Fibroblast of upper back skin (primary cell): Measurements from ENCODE around the gene DNAAF6.
A peak's percentile ranks its signal among the peaks of the same experiment; 100 is the strongest.
"Not testable (repeated sequence)": the region's sequence is repeated elsewhere in the genome, so short reads cannot be mapped to it uniquely, and the experiment has no call there.

Source experiments
- DNase-seq: peaks from one replicate; pipeline ENCODE4 v3.0.0-alpha.2; 2013

The DNAAF6 gene

DNA sequence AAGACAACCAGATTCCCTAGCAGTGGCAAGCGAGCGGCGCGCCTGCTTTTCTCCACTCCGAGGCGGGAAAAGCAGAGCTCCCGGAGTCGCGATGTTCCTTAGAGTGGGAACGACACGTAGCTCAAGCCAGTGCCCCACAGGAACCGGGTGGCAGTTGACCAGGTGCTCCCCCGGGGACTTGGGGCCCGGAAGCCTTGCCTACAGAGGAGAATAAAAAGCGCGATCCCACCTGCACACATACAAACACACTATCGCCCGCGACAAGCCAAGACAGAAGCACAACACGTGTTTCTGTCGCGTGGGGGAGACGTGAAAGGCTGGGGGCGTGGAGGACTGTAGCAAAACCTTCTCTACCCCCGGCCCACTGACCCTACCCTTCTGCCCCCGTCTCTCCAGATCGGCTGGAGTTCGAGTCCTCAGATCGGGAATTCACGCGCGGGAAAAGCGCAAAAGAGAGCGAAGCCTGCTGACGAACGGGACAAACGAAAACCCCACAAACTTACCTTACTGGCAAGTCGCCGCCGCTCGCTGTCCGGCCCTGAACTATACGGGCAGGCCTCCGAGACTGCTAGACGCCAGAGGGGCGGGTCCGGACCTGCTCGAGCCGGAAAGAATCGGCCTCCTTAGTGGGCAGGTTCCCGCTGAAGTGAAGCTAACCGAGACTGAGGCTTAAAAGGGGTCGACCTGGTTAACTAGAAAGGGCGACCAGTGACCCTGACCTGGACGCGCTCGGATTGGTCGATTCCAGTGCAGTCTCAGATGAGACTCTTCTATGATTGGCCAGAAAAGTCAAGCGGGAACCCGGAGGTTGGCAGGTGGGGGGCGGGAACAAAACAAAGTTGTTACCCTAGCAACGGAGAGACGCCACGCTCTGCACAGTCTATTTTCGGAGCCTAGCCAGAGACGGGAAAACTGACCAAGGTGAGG is at the start of gene DNAAF6, which contains the start of gene NUP62CL:
Gene DNAAF6 (plus strand): TSS at position 842 of the 927 bp plus-strand sequence. CDS start 6,265 bp downstream, outside the sequence.
Gene NUP62CL (minus strand): TSS at position 664 of the 927 bp plus-strand sequence. CDS start 31,287 bp downstream, outside the sequence.
- DNase-seq = peak; percentile 13

DNA sequence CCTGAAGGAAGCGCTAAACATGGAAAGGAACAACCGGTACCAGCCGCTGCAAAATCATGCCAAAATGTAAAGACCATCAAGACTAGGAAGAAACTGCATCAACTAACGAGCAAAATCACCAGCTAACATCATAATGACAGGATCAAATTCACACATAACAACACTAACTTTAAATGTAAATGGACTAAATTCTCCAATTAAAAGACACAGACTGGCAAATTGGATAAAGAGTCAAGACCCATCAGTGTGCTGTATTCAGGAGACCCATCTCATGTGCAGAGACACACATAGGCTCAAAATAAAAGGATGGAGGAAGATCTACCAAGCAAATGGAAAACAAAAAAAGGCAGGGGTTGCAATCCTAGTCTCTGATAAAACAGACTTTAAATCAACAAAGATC is 48.8 kb upstream of the DNAAF6 start:
- DNase-seq = not testable (repeated sequence)

DNA sequence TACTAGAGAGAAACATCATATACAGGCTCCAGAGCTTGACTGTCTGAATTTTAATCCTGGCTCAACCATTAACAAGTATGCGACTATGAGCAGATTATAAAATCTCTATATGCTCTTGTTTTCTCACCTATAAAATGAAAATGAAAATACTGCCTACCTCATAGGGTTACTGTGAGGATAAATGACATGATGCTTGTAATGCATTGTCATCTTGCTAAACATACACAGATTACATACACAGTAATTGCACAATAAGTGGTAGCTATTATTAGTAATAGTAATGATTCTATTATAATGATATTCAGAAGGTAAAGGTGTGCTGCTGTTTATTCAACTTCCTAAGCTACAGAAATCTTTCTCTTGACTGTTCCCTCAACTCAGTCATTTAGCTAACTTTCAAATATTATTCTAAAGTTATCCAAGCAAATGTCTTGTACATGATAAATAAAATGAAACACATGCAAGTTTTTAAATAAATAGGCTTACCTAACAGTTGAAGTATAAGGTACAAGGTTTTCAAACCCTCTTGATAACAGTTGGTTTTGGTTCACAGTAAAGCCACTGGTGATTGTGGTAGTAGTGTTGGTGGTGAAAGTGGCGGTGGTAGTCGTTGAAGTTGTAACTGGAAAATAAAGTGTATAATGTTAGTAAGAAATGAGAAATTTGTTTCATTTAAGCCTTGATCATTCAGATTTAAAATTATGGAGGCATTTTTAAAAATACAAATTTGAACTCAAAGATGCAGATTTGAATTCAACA is 39.1 kb upstream of the DNAAF6 start:
- DNase-seq = no peak

DNA sequence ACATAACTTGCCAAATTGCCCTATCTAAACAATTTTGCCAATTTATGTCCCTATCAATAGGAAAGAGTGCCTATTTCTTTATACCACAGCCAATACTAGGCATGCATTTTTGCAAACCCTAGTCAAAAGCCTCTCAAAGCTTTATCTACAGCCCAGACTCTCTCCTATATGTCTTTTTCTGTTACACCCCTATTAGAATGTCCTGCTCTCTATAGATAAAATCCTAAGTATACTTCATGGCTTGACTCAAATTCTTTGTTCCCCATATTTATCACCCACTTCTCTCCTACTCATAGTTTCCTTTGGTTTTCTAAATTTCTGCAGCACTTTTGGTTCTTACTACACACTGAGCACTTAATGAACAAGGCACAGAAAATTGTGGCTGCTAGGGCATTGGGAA is 38.2 kb upstream of the DNAAF6 start:
- DNase-seq = no peak

DNA sequence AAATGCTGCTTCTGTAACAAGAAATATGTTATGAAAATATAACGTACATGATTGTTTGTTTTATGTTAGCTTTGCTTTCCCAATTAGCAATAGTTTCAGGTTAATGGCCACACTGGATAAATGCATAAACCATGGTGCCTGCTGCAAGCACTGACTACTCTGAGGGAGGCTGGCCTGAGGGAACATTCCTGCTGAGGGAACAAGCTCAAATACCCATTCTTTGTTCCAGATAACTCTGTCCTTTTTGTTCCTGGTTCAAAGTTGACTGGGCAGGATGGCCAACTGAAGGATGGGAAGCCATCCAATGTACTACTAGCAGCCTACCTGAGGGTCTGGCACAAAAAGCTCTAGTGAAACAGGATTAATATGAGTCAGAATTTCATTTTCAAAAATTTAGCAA is 37.7 kb upstream of the DNAAF6 start:
- DNase-seq = no peak

DNA sequence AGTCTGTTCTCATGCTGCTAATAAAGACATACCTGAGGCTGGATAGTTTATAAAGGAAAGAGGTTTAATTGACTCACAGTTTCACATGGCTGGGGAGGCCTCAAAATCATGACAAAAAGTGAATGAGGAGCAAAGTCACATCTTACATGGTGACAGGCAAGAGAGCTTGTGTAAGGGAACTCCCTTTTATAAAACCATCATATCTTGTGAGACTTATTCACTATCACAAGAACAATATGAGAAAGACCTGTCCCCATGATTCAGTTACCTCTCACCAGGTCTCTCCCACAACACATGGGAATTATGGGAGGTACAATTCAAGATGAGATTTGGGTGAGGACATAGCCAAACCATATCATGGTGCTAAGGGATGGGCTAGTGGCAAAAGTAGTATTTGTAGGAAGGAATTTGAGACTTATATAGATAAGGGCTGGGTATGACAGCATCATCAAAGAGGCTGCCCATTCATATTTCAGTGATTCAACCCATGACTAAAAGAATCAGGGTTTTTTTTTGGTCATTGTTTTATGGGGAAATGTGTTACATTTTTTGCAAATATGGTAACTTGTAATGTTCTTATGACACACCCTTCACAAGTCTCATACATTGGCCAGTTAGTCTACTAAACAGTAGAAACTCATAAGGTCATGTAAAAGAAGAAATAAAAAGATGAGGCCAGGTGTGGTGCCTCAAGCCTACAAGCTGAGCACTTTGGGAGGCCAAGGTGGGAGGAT is 34.9 kb upstream of the DNAAF6 start:
- no peak for DNase-seq

DNA sequence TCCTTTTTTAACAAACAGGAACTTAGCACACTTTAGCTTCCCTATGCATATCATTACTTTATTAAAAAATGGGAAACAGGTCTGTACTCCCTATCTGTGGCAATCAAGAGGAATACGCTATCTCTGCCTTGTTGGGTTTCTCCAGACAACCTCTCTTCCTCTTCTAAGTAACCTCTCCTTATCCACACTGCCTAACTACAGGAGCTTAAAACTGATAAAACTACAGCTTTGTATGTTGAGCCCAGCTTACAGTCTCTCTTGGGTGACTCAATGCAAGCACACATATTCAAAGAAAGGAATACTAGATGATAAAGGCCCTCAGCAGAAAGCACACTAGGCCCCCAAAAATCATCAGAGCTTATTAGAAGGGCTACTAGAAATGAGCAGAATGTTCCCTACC is 9.1 kb upstream of the DNAAF6 start:
- DNase-seq = no peak

DNA sequence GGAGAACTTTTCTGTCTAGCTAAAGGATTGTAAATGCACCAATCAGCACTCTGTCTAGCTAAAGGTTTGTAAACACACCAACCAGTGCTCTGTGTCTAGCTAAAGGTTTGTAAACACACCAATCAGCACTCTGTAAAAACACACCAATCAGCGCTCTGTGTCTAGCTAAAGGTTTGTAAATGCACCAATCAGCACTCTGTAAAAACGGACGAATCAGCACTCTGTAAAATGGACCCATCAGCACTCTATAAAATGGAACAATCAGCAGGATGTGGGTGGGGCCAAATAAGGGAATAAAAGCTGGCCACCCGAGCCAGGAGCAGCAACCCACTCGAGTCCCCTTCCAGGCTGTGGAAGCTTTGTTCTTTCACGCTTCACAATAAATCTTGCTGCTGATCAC is 8.3 kb upstream of the DNAAF6 start:
- not testable (repeated sequence) for DNase-seq

DNA sequence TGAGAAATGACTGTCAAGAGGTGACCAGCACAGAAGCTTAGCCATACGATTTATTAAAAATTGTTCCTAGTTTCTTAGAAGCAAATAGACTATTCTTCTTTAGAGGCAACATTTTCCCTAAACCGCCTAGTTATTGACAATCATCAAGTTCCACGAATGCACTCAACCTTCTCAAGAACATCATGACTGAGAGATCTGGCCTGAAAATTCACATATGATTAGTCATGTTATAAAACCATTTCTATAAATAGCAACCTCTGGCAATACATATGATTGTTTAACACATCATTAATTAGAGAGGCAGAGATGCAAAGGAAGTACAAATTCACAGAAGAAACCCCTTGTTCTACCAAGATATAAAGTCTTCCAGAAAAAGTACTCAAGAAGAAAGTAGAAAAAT is 6.9 kb upstream of the DNAAF6 start:
- no peak for DNase-seq

DNA sequence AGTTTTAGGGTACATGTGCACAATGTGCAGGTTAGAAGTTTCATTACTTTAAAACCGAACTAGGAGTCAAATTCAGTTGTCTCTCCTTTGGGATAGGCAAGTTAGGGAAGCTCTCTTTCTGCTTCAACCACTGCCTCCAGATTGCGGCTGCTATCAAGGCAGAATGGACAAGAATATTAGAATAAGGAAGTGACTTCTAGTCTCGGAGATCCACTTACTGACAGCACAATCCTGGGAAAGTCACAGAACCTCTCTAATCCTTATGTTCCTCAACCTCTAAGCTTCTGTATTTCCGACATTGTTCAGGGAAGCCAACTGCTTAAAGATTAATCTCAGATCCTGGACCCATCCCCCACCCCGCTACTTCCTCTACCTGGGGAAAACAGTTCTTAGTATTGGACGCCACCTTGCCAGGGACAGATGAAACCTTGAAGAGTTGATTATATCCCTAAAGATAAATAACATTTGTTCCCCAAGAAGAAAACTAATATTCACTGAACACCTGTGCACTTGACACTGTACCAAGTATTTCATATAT is 2.3 kb upstream of the DNAAF6 start:
- DNase-seq = no peak

DNA sequence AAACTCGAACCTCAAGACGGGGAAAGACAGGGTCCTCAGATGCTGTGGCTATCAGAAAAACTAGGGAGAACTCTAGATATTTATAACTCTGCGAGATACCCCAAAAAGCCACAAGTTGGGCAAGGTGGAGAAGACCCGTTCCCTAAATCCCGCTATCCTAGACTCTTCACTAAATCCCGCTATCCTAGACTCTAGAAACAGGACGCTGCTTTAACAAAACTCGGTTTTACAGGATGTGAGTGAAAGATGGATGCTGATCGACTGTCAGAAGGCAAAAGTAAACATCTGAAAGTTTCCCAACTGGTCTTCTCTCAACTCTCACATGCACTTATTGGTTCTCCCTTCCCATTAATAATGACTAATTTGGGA is 270 bp downstream of the DNAAF6 start:
- no peak for DNase-seq

DNA sequence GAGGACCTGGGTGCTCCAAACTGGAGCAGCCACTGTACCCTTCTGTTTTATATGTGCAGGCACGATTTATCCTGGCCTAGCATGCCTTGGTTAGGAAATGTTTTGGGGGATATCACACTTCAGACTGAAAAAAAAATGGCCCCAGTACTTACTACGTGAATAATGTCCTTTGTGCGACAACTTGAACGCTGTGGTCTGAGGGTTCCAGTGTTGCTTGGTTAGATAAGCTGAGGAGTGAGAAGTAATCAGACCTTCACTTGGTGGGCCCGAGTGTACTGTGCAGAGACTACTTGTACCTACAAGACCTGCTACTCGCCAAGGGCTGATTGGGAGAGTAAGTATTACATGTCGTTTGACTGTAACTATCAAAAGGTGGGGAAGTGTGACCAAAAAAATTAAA is 678 bp downstream of the DNAAF6 start:
- no peak for DNase-seq

DNA sequence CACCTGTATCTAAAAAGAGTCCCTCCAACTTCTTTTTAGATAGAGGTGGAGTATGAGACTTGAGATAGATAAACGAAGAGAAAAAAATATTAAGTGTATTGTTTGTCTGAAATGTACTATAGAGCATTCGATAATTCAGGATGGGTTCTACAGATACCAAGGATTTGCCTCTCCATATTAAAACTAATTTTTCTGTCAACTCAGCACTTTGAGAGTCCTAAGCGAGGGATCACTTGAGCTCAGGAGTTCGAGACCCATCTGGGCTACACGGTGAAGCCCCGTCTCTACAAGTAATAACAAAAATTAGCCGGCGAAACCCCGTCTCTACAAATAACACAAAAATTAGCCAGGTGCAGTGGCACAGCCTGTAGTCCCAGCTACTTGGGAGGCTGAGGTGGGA is 1.5 kb downstream of the DNAAF6 start:
- DNase-seq = no peak

DNA sequence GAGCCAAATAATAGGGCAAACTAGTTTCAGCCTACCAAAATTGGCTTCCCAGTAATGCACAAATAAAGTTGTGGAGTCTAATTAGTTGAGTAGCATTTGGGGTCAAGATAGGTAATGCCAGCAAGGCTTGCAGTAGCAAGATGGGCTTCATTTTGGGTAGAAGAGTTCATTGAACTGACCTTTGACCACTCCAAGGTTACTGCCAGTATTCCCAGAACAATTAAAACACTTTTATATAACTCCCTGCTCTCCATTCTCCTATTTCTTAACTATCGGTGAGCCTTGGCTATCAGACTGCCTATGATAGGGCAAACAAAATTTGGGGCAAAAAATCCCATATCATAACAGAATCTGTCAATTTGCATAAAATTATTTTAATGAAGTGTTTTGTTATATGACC is 7.1 kb downstream of the DNAAF6 start:
- DNase-seq = no peak

DNA sequence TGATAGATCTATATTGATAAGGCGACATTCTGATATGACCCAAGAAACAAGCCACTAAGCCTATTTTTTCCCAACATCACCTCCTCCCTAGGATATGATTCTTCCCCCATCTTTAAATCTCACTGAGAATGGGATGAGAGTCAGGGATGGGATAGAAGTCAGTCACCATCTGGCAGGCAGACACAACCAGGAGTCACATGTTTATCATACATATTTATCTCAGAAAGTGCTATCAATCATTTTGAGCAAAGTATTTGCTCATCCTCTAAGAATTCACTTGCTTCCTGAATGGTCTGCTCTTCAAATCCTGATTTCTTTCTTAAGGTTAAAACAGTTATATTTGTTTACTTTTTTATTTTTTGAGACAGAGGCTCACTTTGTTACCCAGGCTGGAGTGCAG is 20.3 kb downstream of the DNAAF6 start:
- peak; percentile 1 for DNase-seq

DNA sequence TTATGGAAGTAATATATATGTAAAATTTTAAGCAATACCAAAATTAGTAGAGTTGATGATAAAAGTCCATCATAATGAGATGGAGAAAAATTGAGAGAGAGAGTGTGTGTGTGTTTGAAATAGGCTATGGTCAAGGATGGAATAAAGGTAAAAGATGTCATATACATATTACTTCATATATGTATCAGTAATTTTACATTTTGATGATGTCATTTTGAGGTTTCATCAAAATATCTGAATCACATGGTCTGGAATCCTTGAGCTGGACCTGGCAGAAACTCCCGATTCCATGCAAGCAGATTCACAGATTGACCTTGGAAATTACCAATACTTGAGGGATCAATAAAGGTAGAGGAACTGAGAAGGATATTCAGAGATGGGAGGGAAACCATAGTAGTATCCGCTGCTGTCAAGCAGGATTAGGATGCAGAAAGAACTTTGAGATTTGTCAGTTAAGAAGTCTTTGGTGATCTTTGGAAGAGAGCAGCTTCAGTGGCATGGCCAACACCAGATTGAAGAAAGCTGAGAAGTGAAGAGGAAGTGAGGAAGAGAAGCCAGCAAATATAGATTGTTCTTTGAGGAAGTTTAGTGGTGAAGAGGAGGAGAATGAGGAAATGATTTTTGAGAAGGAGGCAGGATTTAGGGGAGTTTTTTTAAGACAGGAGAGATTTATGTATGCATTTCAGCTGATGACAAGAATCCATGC is 21.5 kb downstream of the DNAAF6 start:
- no peak for DNase-seq

DNA sequence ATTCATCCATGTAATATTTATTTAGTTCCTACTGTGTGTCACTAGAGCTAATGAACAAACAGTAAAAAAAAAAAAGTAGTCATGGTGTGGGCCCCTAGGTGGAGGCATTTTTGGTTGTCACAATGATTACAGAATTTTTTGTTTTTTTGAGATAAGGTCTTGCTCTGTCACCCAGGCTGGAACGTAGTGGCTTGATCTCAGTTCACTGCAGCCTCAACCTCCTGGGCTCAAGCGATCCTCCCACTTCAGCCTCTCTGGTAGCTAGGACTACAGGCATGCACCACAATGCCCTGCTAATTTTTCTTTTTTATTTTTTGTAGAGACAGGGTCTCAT is 22.0 kb downstream of the DNAAF6 start:
- no peak for DNase-seq

DNA sequence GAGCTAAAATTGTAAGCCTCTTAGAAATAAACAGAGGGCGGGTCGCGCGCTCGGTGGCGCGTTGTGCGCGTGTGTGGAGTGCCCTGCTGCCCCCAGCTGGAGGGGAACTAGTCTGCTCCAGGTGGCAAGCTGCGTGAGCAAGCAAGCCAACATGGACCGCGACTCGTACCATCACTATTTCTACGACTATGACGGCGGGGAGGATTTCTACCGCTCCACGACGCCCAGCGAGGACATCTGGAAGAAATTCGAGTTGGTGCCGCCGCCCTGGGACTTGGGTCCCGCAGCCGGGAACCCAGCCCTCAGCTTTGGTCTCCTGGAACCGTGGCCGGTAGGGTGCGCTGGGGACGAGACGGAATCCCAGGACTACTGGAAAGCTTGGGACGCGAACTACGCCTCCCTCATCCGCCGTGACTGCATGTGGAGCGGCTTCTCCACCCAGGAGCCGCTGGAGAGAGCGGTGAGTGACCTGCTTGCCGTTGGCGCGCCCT is 66.1 kb downstream of the DNAAF6 start:
- DNase-seq = no peak

DNA sequence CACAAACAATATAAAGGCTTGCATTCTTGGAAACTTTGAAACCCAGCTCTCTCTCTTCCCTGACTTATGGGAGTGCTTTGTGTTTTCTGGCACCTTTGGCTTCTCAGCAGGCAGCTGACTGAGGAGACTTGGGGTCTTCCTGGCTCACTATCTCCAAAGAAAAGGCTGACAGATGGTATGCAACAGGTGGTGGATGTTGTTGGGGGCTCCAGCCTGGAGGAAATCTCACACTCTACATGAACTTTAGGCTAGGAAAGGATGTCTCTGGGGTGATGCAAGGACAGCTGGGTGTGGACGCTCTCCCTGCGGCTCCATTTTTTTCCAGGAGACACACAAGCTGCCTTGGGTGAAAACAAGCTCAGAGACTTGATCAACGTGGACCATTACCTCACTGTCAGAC is 67.4 kb downstream of the DNAAF6 start:
- no peak for DNase-seq

DNA sequence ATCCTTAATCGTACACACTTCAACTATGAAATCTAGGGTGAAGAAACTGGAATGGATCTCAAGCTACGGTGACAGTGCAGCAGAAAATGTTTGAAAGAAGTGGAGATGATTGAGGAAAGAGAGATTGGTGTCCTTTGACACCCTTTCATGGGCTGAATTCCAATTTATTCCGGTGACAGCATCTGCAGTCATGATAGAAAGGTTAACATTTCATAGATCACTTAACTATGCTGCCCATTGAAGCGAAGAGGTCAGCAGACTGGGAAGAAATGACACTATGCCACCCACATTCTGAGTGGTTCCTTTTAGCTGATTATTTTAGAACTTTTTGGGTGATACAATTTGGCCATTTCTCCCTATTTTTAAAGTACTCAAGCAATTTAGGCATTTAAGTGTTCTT is 82.3 kb downstream of the DNAAF6 start:
- no peak for DNase-seq

DNA sequence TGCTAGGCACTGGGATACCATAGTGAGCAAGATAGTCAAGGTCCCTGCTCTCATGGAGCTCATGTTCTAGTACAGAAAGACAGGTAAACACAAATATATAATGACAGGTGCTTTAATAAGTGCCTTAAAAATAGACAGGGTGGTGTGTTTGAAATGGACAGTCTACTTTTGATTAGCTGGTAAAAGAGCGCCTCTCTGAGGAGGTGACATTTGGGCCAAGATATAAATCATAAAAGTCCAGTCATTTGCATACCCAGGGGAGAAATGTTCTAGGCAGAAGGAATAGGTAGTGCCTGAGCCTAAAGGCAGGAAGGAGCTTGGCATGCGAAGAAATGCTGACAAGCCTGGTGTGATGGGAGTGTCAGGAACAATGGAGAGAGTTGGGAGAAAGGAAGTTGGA is 83.6 kb downstream of the DNAAF6 start:
- DNase-seq = no peak

DNA sequence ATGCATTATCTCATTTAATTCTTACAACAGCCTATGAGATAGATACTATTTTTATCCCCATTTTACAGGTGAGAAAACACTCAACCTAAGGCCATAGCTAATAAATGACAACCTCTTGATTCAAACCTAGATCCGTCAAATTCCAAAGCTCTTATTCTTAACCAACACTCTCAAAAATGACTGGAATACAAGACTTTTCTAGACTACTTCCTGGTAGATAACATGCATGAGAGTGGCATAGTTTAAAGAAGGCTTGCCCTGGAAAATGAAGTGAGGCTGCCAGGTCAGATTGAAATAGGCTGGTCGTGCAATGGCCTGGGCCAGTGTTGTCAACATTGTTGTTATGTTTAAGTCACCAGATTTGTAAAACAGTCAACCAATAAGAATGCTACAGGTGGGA is 86.6 kb downstream of the DNAAF6 start:
- DNase-seq = no peak
